HG03342 (cell line): ENCODE results near the gene DDX25.
"Not testable (repeated sequence)": the region's sequence is repeated elsewhere in the genome, so short reads cannot be mapped to it uniquely, and the experiment has no call there.

Experiments used
- ATAC-seq: cut with Tn5 transposase; IDR thresholded peaks from one replicate; pipeline ENCODE4 v1.9.1; 2021; ENCODE audit warnings: mild to moderate bottlenecking, moderate library complexity; ENCODE audit not compliant: unreplicated experiment

The DDX25 gene

DNA sequence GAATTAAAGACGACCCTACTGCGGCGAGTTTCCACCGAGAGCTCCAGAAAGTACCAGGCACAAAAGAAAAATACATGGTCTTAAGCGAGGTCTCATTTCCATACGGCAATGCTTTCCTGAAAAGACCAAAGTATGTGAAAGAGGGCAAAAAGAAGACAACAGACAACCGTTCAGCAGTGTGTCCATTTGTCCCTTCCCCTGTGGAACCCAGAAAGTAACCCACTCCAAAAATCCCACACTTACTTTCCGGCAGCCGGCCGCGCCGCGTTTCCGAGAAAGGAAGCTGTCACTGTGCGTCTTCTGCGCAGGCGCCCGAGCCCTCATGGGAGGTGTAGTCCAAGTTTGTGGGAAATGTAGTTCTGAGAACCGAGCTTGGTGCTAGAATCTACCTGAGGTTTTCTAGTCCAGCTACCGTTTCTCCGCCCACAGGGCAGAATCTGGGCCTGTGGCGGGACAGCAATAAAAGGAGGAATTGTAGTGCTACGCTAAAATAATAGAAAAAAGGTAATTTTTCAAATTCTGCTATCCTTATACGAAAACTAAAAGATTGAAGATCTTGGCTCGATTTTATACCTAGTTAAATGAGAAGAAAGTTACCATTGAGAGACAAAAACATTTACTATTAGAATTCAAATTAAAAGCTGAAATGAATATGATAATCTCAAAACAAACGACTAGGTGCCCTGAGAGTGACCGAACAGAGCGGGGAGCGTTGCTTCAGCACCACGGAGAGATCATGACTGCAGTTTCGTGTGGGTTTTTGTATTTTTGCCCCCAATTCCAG is 1.2 kb upstream of the DDX25 start, which contains the start of gene PUS3:
TSS of gene PUS3 (minus strand) at position 280 of the 784 bp plus-strand sequence. CDS start 6,922 bp downstream, outside the sequence.
- peak; percentile 96 for ATAC-seq

GRCh38 chr11:125904678-125905077 is 370 bp downstream of the DDX25 start:
- no peak for ATAC-seq

GRCh38 chr11:125910226-125910849 is 6.0 kb downstream of the DDX25 start:
- no peak for ATAC-seq

DNA sequence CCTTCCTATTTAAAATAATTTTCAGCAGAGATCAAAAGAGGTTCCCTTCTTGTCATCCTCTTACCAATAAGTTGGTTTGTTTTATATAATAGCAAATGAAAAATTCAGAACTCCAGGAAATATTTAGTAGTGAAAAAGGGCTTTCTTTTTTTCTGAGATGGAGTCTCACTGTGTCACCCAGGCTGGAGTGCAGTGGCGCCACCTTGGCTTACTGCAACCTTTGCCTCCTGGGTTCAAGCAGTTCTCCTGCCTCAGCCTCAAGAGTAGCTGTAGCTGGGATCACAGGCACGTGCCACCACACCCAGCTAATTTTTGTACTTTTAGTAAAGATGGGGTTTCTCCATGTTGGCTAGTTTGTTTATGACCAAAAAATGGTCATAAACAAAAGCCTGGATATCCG is 10.3 kb downstream of the DDX25 start:
- not testable (repeated sequence) for ATAC-seq

- ATAC-seq = no peak
These were observed 12.5 kb downstream of the DDX25 start for GRCh38 chr11:125916683-125917347.

- ATAC-seq = no peak
These were observed 14.0 kb downstream of the DDX25 start for GRCh38 chr11:125918140-125918840.

GRCh38 chr11:125921042-125921441 is 16.7 kb downstream of the DDX25 start:
- no peak for ATAC-seq

DNA sequence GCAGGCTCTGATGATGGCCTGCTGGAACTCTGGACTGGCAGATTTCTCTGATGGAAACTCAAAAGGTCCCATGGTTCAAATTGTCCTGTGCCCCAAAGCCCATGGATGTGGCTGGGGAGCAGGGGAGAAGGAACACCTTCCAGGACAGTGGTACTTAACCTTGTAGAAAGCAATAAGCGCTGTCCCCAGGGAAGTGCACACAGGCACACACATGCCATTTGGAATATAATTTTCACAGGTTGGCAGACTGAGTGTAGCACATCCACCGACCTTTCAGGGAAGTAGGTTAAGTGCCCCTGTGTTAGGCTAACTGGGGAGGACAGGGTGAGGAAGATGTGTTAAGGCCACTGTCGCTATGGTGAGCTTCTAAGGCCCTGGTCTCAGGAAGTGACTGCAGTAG is 17.8 kb downstream of the DDX25 start:
- ATAC-seq = no peak

GRCh38 chr11:125923012-125923579 is 18.8 kb downstream of the DDX25 start:
- ATAC-seq = no peak

GRCh38 chr11:125923633-125924032 is 19.3 kb downstream of the DDX25 start:
- no peak for ATAC-seq

GRCh38 chr11:125924384-125925007 is 20.2 kb downstream of the DDX25 start:
- ATAC-seq = no peak

DNA sequence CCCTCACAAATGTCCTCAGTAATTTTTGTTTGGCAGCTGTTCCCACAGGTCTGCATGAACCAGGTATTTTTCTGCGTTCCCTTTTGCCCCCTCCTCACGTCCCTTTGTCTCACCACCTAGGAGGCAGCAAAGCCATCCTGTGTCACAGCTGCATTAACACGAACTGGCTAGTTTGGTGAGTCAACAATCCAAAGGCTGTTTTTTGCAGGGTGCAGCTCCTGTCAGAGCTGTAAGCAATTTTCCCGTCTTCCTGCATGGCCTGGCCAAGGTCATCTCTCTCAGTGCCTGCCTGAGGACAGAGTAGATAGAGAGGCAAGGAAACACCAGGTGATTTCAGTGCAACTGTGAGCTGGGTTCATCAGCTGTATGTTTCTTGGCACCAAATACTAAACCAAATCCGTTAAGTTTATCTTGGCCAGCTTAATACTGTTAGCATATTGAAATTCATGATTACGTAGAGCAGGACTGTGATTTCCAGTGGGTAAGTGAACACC is 21.0 kb downstream of the DDX25 start:
- no peak for ATAC-seq

GRCh38 chr11:125925804-125926203 is 21.5 kb downstream of the DDX25 start:
- ATAC-seq = no peak

DNA sequence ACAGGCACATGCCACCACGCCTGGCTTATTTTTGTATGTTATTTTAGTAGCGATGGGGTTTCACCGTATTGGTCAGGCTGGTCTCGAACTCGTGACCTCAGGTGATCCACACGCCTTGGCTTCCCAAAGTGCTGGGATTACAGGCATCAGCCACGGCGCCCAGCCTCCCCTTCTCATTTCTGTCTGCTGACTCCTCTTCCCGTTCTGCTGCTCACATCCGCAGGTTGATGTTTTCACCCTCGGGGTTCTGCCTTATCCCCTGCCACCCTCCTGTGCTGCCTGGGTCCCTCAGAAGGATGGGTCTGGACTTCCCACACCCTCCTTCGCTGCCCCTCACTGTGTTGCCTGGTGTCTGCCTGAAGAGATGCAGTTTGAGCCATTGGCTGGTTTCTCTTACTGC is 22.4 kb downstream of the DDX25 start:
- no peak for ATAC-seq

- no peak for ATAC-seq
These were observed 25.3 kb downstream of the DDX25 start for GRCh38 chr11:125929445-125930075.

GRCh38 chr11:125930076-125930450 is 25.8 kb downstream of the DDX25 start:
- no peak for ATAC-seq

DNA sequence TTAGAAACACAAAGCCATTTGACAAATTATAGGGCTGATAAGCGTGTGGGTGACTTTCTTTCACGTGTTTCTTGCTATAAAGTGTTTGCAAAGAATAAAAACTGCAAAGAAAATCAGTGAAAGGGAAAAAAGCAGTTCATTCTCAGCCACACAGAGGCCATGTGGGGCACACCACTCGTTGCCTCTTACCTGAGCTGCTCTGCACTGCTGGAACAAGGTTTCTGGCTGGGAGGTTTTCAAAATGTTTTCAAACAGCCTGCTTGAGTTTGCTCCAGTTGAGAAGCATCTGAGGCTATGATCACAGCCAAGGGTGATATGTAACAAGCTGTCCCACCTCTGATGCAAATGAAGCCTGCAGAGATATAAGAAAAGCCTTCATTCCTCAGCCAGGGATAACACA is 26.8 kb downstream of the DDX25 start:
- no peak for ATAC-seq

DNA sequence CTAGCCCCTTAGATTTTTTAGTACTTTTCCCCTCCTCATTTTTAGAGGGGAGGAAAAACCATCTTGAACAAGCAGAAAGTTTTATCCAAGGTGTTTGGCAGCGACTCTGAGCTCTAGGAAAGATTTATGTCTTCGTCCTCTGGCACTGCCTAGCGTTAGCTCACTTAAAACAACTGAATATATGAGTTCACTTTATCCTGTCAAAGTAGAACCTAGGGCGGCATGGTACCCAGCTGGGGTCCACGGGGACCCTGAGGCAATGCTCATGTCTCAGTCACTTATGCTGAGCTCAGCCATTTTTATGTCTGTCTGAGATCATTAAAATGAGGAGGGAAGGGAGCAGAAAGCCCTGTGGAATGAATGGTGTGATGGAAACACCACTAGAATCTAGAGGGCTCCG is 27.4 kb downstream of the DDX25 start:
- no peak for ATAC-seq

GRCh38 chr11:125932301-125932700 is 28.0 kb downstream of the DDX25 start:
- ATAC-seq = no peak
